Peyer's patch (tissue), 4 donors: ENCODE data around the gene NOPCHAP1.

ENCODE experiments used
- POLR2A ChIP-seq, 2 donors: fragments of 450-650 bp; IDR thresholded peaks; one replicate each; pipeline ENCODE4 v1.5.1; 2017; ENCODE audit warnings: antibody characterized with exemption in 2 of 2, mild to moderate bottlenecking in 2 of 2, moderate library complexity in 2 of 2
- TF ChIP-seq, protein P1 (sequence below), 6 experiments: fragments of 450-650 bp in 4 of 6; fragments of 200-600 bp in 2 of 6; sonication (generic) in 1 of 6; IDR thresholded peaks; one replicate each; pipeline ENCODE4 v1.5.1; 2017 to 2019; ENCODE audit warnings: antibody characterized with exemption in 6 of 6, mild to moderate bottlenecking in 3 of 6, moderate library complexity in 1 of 6

DNA sequence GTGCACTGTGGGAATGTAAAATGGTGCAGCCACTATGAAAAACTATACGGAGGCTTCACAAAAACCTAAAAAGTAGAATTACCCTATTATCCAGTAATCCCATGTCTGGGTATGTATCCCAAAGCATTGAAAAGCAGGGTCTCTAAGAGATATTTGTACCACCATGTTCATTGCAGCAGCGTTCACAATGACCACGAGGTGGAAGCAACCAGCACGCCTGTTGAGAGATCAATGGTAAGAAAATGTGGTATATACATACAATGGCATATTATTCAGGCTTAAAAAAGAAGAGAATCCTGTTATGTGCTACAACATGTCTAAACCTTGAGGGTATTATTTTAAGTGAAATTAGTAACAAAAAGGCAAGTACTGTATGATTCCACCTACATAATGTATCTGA lies 910 bp upstream of the NOPCHAP1 start:
- TF ChIP-seq, protein P1, sequence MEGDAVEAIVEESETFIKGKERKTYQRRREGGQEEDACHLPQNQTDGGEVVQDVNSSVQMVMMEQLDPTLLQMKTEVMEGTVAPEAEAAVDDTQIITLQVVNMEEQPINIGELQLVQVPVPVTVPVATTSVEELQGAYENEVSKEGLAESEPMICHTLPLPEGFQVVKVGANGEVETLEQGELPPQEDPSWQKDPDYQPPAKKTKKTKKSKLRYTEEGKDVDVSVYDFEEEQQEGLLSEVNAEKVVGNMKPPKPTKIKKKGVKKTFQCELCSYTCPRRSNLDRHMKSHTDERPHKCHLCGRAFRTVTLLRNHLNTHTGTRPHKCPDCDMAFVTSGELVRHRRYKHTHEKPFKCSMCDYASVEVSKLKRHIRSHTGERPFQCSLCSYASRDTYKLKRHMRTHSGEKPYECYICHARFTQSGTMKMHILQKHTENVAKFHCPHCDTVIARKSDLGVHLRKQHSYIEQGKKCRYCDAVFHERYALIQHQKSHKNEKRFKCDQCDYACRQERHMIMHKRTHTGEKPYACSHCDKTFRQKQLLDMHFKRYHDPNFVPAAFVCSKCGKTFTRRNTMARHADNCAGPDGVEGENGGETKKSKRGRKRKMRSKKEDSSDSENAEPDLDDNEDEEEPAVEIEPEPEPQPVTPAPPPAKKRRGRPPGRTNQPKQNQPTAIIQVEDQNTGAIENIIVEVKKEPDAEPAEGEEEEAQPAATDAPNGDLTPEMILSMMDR (IDR thresholded peaks at IDR 0.05), result no peak
- TF ChIP-seq POLR2A (IDR thresholded peaks at IDR 0.05), result no peak
